Activated CD4-positive, alpha-beta T cell treated with anti-CD3 and anti-CD28 coated beads, Interleukin-2, amount 10 ng/mL, durations not matched to agents 7 days and 5 days (primary cell): ENCODE measurements around the gene RNF214. TPM values are rescaled to one million over a fixed set of nuclear protein-coding genes. Genes with fewer than 3 reads are reported as not detected.
A peak's percentile ranks its signal among the peaks of the same experiment; 100 is the strongest.
"Not testable (repeated sequence)": the region's sequence is repeated elsewhere in the genome, so short reads cannot be mapped to it uniquely, and the experiment has no call there.

Experiments used
- CTCF ChIA-PET: fragments of 350-600 bp; sonication (Branson Sonifier 250); formaldehyde crosslinking; loops from one replicate; lab custom pipeline; 2021; ENCODE audit warnings: antibody characterized with exemption; lab: Charles Lee
- POLR2A ChIA-PET: fragments of 350-600 bp; sonication (Branson Sonifier 250); formaldehyde crosslinking; loops from one replicate; lab custom pipeline; 2021; ENCODE audit warnings: antibody characterized with exemption; lab: Charles Lee
- DNase-seq: peaks from one replicate; pipeline ENCODE4 v3.0.0-alpha.2; 2020
- H3K27ac Mint-ChIP-seq: one replicate; pipeline ENCODE4 v1.8.0; 2021; ENCODE audit warnings: mild to moderate bottlenecking, moderate library complexity, mixed read lengths
- H3K27me3 Mint-ChIP-seq: one replicate; pipeline ENCODE4 v1.8.0; 2021; ENCODE audit warnings: mixed read lengths
- H3K36me3 Mint-ChIP-seq: one replicate; pipeline ENCODE4 v1.8.0; 2021; ENCODE audit warnings: low read depth, mixed read lengths
- H3K4me1 Mint-ChIP-seq: one replicate; pipeline ENCODE4 v1.8.0; 2021; ENCODE audit warnings: mixed read lengths
- H3K4me3 Mint-ChIP-seq: one replicate; pipeline ENCODE4 v1.8.0; 2021; ENCODE audit warnings: mild to moderate bottlenecking, moderate library complexity, mixed read lengths
- H3K9me3 Mint-ChIP-seq: one replicate; pipeline ENCODE4 v1.8.0; 2021; ENCODE audit warnings: mixed read lengths
- total RNA-seq, 2 experiments: library from RNA; stranded (reverse); gene quantifications; one replicate each; pipeline ENCODE4 v1.2.3, GENCODE V29; 2021

Gene RNF214
- total RNA-seq, 2 experiments from 2014 or later: 22.2 to 23.8 TPM

- H3K27me3 Mint-ChIP-seq, POLR2A ChIA-PET, H3K4me3 Mint-ChIP-seq, H3K9me3 Mint-ChIP-seq, DNase-seq, H3K4me1 Mint-ChIP-seq: not testable (repeated sequence)
- CTCF ChIA-PET: interaction anchor here (0.6 to 1.0 kb wide), 2 partner anchors 17 to 24 kb away, joined by 3 to 6 read pairs; no protein-coding TSS in a partner anchor
- peak overlapping the region; percentile 36 for H3K27ac Mint-ChIP-seq
- H3K36me3 Mint-ChIP-seq: peaks cover 48% of the 10 kb centered on the region
These were observed 22.9 kb upstream of the RNF214 start for GRCh38 chr11:117209351-117210125.

- POLR2A ChIA-PET: no interaction called here
These were observed 21.9 kb upstream of the RNF214 start for GRCh38 chr11:117210620-117211019.

DNA sequence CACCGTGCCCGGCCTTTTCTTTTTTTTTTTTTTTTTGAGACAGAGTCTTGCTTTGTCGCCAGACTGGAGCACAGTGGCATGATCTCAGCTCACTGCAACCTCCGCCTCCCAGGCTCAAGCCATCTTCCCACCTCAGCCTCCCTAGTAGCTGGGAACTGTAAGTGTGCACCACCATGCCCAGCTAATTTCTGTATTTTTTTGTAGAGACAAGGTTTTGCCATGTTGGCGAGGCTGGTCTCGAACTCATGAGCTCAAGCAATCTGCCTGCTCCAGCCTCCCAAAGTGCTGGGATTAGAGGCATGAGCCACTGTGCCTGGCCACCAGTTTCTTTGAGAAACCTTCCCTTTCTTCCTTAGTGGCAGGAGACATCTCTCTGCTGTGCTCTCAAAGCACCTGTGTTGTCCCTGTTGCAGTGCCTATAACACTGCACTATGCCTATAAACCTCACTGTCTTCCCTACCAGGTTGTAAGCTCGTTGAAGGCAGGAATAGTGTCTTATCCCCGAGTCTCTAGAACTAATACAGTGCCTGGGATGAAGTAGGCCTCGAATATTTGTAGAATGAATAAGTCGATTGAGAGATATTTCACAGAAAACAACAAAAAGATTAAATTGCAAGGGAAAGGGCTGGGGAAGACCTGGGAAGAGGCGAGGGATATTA lies 19.6 kb upstream of the RNF214 start:
- no peak overlapping the region for H3K27ac Mint-ChIP-seq
- ChIA-PET CTCF (interaction anchor here (0.9 to 1.7 kb wide), 2 partner anchors 18 to 35 kb away, joined by 3 to 4 read pairs; no protein-coding TSS in a partner anchor), POLR2A (no interaction called here)
- H3K36me3 Mint-ChIP-seq: peaks cover 60% of the 10 kb centered on the region
- H3K4me1 Mint-ChIP-seq: no peaks in the 10 kb centered on the region
- no peak for DNase-seq
- no peaks in the 10 kb centered on the region for H3K27me3 Mint-ChIP-seq
- no peaks in the 10 kb centered on the region for H3K9me3 Mint-ChIP-seq
- H3K4me3 Mint-ChIP-seq: no peak overlapping the region

More at GRCh38 chr11:117210620-117211019, 21.9 kb upstream of the RNF214 start:
- H3K9me3 Mint-ChIP-seq: no peaks in the 10 kb centered on the region
- H3K27me3 Mint-ChIP-seq: no peaks in the 10 kb centered on the region
- H3K36me3 Mint-ChIP-seq: peaks cover 45% of the 10 kb centered on the region
- no peak for DNase-seq
- CTCF ChIA-PET: interaction anchor here (0.7 to 1.4 kb wide), 4 partner anchors 10 to 38 kb away, joined by 3 to 6 read pairs (median 4); no protein-coding TSS in a partner anchor
- H3K4me3 Mint-ChIP-seq: no peak overlapping the region
- H3K4me1 Mint-ChIP-seq: no peaks in the 10 kb centered on the region
- no peak overlapping the region for H3K27ac Mint-ChIP-seq

- H3K27me3 Mint-ChIP-seq: no peaks in the 10 kb centered on the region
- ChIA-PET POLR2A (interaction anchor here (0.7 kb wide), 1 partner anchor 48 kb away, joined by 5 read pairs; no protein-coding TSS in a partner anchor), CTCF (interaction anchor here (1.4 kb wide), 1 partner anchor 12 kb away, joined by 5 read pairs; no protein-coding TSS in a partner anchor)
- H3K36me3 Mint-ChIP-seq: peaks cover 73% of the 10 kb centered on the region
- DNase-seq: no peak
- no peak overlapping the region for H3K27ac Mint-ChIP-seq
- H3K9me3 Mint-ChIP-seq: no peaks in the 10 kb centered on the region
- peaks cover 5% of the 10 kb centered on the region for H3K4me1 Mint-ChIP-seq
- no peak overlapping the region for H3K4me3 Mint-ChIP-seq
These were observed 17.9 kb upstream of the RNF214 start for GRCh38 chr11:117214404-117215110.

DNA sequence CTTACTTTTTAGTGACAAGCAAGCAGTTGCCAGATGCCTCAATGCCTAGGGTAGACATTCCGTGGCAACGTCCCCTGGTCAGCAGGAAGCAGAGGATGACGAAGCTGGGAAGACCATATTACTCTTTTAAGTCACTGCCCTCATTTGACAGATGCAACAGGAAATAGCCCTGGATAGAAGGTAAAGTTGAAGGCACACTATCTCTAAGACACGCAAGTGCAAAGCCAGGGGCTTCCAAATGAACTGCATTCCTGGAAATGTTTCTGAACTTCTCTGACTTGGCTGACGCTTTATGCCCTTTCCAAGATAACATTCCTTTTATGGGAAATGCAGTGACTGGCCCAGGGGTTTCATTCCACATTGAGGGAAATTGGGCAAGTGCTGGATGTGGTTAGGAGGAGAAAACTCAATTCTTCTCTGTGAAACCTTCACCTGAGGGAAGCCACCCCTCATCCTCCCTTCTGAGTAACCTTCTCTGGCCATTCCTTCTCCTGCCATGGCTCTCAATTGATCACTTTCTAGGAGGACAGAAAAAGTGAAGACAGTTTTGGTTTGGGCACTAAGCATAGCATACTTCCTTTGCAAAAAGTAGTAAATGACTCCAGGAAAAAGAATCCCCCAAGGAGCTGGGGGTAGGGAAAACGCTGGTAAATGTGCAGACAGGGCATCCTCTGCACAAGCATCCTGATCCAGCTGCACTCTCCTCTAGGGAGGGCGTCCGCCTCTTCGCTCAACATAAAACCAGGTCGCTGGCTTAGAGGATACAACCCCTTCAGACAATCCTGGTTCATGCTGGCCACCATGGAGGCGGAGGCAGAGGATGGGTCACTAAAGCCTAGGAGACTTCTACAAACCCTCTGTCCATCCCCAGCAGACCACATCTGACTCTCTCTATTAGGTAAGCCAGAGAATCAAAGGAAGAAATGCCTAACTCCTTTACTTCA lies 15.1 kb upstream of the RNF214 start:
- no peak for DNase-seq
- Mint-ChIP-seq H3K4me3 (no peak overlapping the region), H3K36me3 (peaks cover 74% of the 10 kb centered on the region), H3K9me3 (no peaks in the 10 kb centered on the region), H3K27ac (no peak overlapping the region), H3K27me3 (no peaks in the 10 kb centered on the region), H3K4me1 (peaks cover 6% of the 10 kb centered on the region)
- CTCF ChIA-PET: interaction anchor here (1.0 to 2.4 kb wide), 2 partner anchors 9 to 37 kb away, joined by 3 to 12 read pairs; no protein-coding TSS in a partner anchor
- POLR2A ChIA-PET: interaction anchor here (0.7 kb wide), 1 partner anchor 110 kb away, joined by 5 read pairs; the partner anchor contains the start of gene CEP164

DNA sequence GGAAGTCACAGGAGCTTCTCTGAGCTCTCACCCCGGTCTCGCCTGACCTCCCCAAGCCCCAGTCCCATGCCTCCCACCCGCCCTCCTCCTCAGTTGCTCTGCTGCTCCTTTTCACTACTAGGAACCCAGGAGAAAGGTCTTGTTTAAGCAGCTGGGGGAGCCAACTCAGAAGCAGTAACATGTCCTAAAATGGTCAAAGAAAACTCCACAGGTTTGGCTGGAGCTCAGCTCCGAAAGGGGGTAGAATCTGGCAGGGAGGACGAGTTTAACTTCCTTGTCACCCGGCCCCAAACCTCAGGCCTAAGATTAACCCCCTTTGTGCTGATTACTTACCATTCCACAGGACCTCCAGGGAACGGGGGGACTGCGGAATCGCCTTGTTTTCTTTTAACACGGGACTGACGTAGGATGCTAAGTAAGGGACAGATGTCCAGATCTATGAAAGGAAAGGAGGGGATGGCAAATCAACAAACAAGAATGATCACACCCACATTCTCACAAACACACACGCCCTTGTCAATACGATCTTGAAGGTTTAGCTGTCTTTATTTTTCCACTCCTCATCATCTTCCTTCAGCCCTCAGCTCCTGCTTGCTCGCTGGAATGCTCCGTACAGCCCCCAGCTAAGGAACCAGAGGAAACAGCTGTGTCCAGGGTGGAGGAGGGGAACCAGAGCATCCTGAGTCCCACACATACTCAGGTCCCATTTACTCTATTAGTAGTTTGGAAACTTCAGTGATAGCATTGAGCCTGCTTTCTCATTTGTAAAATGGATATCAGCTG lies 14.1 kb upstream of the RNF214 start:
- H3K9me3 Mint-ChIP-seq: no peaks in the 10 kb centered on the region
- peaks cover 6% of the 10 kb centered on the region for H3K4me1 Mint-ChIP-seq
- H3K27me3 Mint-ChIP-seq: no peaks in the 10 kb centered on the region
- H3K4me3 Mint-ChIP-seq: no peak overlapping the region
- POLR2A ChIA-PET: no interaction called here
- CTCF ChIA-PET: interaction anchor here (0.6 to 1.3 kb wide), 3 partner anchors 9 to 230 kb away, joined by 3 to 4 read pairs (median 4); no protein-coding TSS in a partner anchor
- H3K27ac Mint-ChIP-seq: no peak overlapping the region
- H3K36me3 Mint-ChIP-seq: peaks cover 71% of the 10 kb centered on the region
- DNase-seq: no peak

GRCh38 chr11:117219001-117219400 lies 13.5 kb upstream of the RNF214 start:
- Mint-ChIP-seq H3K27me3 (no peaks in the 10 kb centered on the region), H3K9me3 (no peaks in the 10 kb centered on the region), H3K4me3 (no peak overlapping the region), H3K4me1 (peaks cover 8% of the 10 kb centered on the region), H3K36me3 (peaks cover 70% of the 10 kb centered on the region), H3K27ac (no peak overlapping the region)
- no peak for DNase-seq
- CTCF ChIA-PET: interaction anchor here (1.0 to 1.3 kb wide), 2 partner anchors 9 to 16 kb away, joined by 3 to 4 read pairs; no protein-coding TSS in a partner anchor
- POLR2A ChIA-PET: no interaction called here

GRCh38 chr11:117219455-117219854 lies 13.0 kb upstream of the RNF214 start:
- peak overlapping the region; percentile 15 for H3K27ac Mint-ChIP-seq
- peaks cover 8% of the 10 kb centered on the region for H3K4me1 Mint-ChIP-seq
- H3K36me3 Mint-ChIP-seq: peaks cover 70% of the 10 kb centered on the region
- H3K27me3 Mint-ChIP-seq: no peaks in the 10 kb centered on the region
- no peak overlapping the region for H3K4me3 Mint-ChIP-seq
- DNase-seq: no peak
- POLR2A ChIA-PET: no interaction called here
- no peaks in the 10 kb centered on the region for H3K9me3 Mint-ChIP-seq
- CTCF ChIA-PET: interaction anchor here (1.0 to 1.1 kb wide), 4 partner anchors 13 to 40 kb away, joined by 3 read pairs; partner anchors contain the start of genes PCSK7 and RNF214

GRCh38 chr11:117219995-117220394 lies 12.5 kb upstream of the RNF214 start:
- no peak overlapping the region for H3K27ac Mint-ChIP-seq
- H3K36me3 Mint-ChIP-seq: peaks cover 67% of the 10 kb centered on the region
- no peaks in the 10 kb centered on the region for H3K9me3 Mint-ChIP-seq
- no peak overlapping the region for H3K4me3 Mint-ChIP-seq
- peaks cover 8% of the 10 kb centered on the region for H3K4me1 Mint-ChIP-seq
- DNase-seq: no peak
- ChIA-PET POLR2A (no interaction called here), CTCF (interaction anchor here (0.6 to 1.1 kb wide), 6 partner anchors 9 to 175 kb away, joined by 3 to 4 read pairs (median 3); partner anchors contain the start of genes PCSK7 and RNF214)
- H3K27me3 Mint-ChIP-seq: no peaks in the 10 kb centered on the region

DNA sequence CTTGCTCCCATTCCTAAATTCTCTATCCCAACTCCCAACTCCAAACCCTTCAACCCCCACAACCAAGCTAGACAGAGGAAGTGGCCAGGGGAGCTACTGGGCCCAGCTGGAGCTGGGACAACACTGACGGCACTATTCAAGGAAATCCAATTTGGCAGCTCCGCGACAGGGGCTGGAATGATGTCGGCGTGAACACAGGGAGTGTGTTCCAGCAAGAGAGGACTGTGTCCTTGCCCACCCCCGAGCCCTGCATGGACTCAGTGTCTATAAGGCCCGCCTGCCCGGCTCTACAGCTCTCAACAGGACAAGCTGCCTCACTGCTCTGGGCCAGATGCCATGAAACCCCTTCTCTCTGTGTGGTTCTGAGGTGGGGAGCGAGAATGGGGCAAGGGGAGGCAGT lies 11.9 kb upstream of the RNF214 start:
- POLR2A ChIA-PET: no interaction called here
- no peak for DNase-seq
- H3K27me3 Mint-ChIP-seq: no peaks in the 10 kb centered on the region
- peaks cover 8% of the 10 kb centered on the region for H3K4me1 Mint-ChIP-seq
- H3K27ac Mint-ChIP-seq: peak overlapping the region; percentile 51
- CTCF ChIA-PET: interaction anchor here (1.1 to 1.6 kb wide), 4 partner anchors 10 to 41 kb away, joined by 3 to 8 read pairs (median 4); no protein-coding TSS in a partner anchor
- no peaks in the 10 kb centered on the region for H3K9me3 Mint-ChIP-seq
- no peak overlapping the region for H3K4me3 Mint-ChIP-seq
- peaks cover 72% of the 10 kb centered on the region for H3K36me3 Mint-ChIP-seq
